Hindlimb muscle (tissue), 1 donor: ENCODE measurements around the gene FASTK. TPM values are rescaled to one million over a fixed set of nuclear protein-coding genes. Genes with fewer than 3 reads are reported as not detected.

Source experiments
- DNase-seq: peaks from one replicate; pipeline ENCODE4 v3.0.0-alpha.2; 2013
- polyA plus RNA-seq: library from polyadenylated mRNA; unstranded; fragments of 120-200 nt; gene quantifications from one replicate; pipeline ENCODE4 v1.2.1, GENCODE V29; 2013; ENCODE audit not compliant: insufficient read length

The FASTK gene
- polyA plus RNA-seq, 1 donor: 75.9 TPM

GRCh38 chr7:151099486-151100211 lies 19.0 kb upstream of the FASTK start:
- DNase-seq: no peak

DNA sequence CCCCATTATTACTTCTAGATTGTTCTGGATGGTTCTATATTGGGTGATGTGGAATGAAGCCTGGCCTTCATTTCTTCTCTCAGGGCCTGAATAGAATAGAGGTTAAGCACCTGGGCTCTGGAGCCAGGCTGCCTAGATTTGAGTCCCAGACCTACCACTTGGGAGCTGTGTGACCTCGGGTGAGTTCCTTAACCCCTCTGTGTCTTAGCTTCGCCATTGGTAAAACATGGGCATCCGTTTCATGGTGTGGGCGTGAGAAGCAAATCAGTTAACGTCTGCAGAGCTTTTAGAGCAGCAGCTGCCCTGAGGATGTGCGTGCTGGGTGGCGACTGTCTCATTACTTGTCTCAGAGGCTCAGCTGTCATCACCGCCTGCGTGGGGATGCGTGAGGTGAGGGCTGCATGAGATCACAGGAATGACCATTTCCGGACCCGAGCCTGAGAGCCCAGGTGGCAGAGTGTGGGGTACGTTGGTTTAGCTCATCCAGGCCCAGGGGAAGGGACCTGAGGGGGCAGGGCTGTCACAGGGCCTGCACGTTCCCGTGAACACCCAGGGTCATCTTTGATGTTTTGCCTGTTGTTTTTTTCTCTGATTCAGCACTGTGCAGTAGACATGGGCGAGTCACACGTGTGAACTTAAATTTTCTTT lies 15.3 kb upstream of the FASTK start:
- no peak for DNase-seq

GRCh38 chr7:151095123-151095797 lies 14.7 kb upstream of the FASTK start:
- DNase-seq: no peak

DNA sequence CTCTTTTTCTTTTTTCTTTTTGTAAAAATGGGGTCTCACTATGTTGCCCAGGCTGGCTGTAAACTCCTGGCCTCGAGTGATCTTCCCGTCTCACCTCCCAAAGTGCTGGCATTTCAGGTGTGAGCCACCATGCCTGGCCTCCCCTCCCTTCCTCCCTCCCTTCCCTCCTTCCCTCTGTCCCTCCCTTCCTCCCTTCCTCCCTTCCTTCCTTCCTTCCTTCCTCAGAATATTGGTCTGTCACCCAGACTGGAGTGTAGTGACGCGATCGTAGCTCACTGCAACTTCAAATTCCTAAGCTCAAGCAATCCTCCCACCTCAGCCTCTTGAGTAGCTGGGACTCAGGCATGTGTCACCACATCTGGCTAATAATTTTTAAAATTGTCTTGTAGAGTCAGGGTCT lies 14.1 kb upstream of the FASTK start:
- DNase-seq: no peak

DNA sequence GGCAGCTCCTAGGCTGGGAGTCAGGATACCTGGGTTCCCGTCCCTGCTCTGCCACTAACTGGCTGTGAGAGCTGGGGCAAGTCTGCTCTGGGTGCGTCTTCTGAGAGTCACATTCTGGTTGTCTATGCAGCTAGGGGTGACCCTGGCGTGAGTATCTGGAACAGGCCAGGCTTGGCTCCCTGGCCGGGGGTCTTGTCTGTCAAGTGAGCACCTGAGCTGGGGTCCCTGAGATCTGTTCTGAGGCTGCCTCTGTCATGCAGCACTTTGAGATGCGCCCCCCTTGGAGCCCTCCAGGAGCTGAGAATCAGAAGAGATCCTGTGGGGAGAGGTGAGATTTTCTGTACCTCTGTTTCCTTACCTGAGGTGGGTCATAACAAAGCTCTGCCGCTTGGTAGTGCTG lies 13.1 kb upstream of the FASTK start:
- DNase-seq: no peak

- no peak for DNase-seq
These were observed 11.4 kb upstream of the FASTK start for GRCh38 chr7:151091988-151092387.

DNA sequence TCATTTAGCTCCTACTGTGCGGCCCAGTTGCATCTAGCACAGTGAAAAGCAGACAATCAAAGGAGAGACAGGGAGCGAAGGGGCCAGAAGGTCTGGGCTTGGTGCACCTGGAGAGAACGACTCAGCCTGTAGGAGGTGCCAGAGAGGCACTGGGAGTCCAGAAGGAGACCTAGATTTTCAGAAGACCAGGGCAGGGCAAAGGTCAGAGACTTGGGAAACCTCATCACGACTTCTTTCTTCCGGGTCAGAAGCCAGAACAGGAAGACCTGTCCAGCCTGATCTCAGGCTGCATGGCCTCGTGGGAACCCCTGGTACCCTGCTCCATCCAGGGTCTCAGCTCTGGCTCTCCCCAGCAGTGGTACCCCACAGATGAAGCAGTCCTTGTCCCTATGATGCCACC lies 10.8 kb upstream of the FASTK start:
- no peak for DNase-seq

- no peak for DNase-seq
These were observed 10.4 kb upstream of the FASTK start for GRCh38 chr7:151091003-151091402.

DNA sequence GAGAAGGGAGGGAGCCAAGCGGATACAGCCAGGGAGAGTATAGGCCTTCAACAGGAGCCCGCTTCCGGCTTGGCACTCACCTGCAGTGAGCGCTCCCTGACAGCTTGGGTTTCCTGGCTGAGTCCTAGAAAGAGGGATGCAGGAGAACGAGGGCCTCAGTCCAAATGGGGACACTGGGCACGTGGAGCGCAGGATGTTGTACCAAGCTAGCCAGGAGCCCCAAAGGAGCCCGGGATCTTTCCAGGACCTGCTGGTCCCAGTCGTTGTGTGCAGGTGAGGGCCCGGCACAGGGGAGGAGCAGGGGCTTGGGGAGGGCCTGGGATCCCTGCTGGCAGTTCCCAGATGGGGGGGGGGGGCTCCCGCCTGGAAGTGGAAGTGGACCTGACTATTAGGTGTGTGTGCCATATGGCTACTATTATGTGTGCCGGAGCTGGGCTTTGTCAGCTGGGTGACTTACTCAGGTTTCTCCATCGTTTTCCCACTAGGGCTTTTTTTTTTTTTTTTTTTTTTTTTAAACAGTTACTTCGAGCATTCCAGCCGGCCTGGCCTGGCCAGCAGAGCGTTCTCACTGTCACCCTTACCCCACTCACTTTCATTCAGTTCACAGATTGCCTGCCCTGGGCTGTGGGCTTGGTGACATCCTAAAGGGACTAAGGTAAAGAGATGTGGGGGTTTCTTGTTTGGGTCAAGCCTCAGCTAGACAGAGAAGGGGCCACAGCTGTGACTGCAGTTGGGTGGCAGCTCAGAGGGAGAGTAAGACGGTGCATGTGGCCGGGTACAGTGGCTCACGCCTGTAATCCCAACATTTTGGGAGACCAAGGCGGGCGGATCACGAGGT lies 9.5 kb upstream of the FASTK start:
- no peak for DNase-seq

- DNase-seq: peak; percentile 59
These were observed 8.5 kb upstream of the FASTK start for GRCh38 chr7:151088856-151089699.

DNA sequence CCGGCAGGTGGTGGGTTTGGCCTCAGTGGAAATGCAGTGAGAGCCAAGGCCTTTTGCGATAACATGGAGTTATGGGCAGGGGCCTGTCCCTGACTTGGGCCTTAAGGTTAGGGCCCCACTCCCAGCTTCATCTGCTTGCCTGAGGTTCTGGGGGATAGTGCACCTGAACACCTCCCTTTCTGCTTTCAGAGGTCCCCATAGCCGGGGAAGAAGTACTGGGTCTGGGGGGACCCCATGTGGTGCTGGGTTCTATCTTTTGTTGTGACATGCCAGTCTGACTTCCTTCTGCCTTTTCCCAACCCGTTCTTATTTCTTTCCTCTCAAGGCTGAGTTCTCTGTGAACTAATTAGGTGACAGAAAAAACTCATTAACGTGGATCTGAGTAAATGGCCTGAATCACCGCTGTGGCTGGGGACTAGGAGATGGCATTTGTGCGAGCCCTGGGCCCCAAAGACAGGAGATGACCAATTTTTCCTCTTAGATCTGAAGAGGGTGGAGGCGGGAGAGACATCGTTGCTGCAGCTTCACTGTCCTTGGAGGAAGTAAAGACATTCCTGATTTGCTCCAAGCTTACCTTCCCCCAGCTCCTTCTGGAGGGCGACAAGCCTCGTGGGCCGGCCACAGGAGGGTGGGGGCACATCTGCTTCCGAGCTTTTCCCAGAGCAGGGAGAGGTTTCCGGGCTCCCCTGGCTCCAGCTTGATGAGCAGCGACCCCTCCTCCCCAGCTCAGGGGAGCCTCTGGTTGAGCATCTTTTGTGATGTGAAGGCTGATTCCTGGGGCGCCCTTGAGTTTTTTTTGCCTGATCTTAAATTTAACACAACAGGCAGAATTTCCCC lies 7.6 kb upstream of the FASTK start:
- DNase-seq: no peak

- no peak for DNase-seq
These were observed 6.8 kb upstream of the FASTK start for GRCh38 chr7:151087245-151088018.

DNA sequence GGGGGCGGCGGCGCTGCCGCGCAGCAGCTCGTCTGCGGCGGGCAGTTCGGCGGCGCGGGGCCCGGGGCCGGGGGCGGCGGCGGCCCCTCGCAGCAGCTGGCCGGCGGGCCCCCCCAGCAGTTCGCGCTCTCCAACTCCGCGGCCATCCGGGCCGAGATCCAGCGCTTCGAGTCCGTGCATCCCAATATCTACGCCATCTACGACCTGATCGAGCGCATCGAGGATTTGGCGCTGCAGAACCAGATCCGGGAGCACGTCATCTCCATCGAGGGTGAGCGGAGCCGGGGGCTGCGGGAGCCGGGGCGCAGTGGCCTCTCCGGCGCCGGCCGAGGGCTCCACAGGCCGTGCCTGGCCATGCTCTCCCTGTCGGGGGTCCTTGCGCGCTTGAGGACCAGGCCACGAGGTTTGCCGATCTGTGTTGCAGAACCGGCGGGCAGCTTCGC lies 6.2 kb upstream of the FASTK start:
- no peak for DNase-seq

DNA sequence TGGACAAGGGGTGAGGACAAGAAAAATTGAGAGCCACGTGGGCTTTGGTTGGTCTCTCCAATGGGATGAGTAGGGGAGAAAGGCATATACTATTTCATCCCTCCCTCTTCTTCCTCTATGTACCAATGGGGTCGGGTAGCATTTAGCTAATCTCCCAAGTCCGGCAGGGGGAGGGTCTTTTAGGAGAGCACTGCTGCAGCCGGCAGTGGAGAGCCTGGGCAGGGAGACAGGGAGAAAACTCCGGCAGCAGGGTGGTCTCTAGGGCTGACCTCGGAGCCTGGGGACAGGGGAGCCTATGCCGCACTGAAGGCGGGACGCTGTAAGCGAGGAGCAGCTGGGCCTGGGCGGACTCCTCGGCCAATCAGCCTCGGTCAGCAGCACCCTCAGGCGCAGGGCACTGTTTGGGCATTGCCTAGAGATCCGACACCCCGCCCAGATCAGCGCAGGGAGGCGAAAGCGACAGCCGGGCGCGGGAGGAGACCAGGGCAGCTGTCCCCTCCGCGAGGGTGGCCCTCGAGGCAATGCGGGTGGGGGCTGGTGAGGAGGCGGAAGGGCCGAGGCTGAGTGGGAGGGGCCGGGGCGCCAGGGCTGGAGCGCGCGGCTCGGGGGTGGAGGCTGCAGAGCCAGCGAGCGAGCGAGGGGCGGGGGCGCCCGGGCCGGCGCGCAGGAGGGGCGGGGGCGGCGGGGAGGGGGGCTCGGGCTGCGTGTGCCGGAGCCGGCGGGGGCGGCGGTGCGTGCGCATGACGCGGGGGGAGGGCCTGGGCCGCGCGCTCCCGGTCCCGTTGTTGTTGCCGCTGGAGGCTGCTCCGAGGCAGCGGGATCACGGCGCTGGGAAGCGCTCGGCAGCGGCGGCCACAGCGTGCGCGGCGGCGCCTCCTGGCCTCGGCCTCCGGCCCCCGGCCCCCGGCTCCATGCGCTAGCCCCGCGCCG lies 5.3 kb upstream of the FASTK start, which contains the start of gene AGAP3:
Gene AGAP3, plus strand, starts transcription at position 785 of the 930 bp plus-strand sequence. CDS start 267 bp downstream, outside the sequence.
- DNase-seq: peak; percentile 89

GRCh38 chr7:151085329-151085690 lies 4.7 kb upstream of the FASTK start:
- no peak for DNase-seq

GRCh38 chr7:151083824-151084160 lies 3.2 kb upstream of the FASTK start:
- DNase-seq: no peak

DNA sequence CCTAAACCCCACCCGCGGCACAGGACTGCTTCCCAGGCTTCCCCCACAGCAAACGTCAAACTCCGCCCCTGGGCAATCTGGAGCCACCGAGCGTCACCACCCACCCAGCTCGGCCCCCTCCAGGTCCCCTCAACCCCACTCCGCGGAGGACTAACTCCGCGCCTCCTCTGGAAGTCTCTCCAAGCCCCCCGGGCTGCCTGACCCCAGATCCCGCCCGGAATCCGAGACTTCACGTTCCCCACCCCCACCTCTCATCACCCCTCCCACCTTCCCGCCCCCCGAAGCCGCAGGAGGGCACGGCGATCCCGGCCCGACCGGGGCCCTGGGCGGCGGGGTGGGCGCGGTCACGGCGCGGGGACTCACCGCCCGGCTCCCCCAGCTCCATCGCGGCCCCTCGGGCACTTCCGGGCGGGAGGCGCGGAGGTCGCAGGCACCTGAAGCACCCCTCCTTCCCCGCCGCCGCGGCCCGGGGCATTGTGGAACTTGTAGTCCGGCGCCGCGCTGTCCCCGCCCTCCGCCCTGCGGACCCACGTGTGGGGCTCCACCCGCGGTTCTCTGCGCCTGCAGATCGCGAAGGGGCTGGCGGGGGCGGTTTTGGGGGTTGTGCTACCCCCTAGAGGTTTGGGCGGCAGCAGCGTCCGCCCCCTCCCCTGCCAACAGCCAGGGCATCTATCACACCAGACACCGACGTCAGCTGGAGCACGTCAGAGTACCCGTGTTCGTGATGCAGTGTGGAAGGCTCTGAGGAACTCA lies 2.6 kb upstream of the FASTK start, which contains the start of gene TMUB1:
Gene TMUB1, minus strand, starts transcription at position 423 of the 753 bp plus-strand sequence. CDS start 930 bp downstream, outside the sequence.
- DNase-seq: no peak
